ENCODE data around the gene OTOF. TPM values are rescaled to one million over a fixed set of nuclear protein-coding genes. Genes with fewer than 3 reads are reported as not detected.

Gene OTOF
- total and polyA plus RNA-seq, 2 of the 13 experiments (the other 11 are each of a cell fraction or from before 2014, with no cell fraction given): 0.04 TPM; not detected in 1

- FAIRE-seq: no peak
- no peaks in the 10 kb centered on the region for H3K4me1 ChIP-seq (ENCODE audit: insufficient read depth, low read length)
- no peaks in the 10 kb centered on the region for H3K36me3 ChIP-seq (replicated peaks in 1 of 2; ENCODE audit: control insufficient read depth in 1 of 2, insufficient read depth in 2 of 2, low read length in 2 of 2)
- no peaks in the 10 kb centered on the region for H4K20me1 ChIP-seq (ENCODE audit: insufficient read depth, low read length)
- no TSS peak for BruUV-seq (replicated peaks)
- in situ Hi-C loops (cut with HindIII; ENCODE audit: extremely low pct_ligation_motif_present, low pct_unique_long_range_greater_than_20kb) (loop anchor here (5.0 kb wide), 1 partner anchor 56 kb away; no protein-coding TSS in a partner anchor), intact Hi-C loops (cut with micrococcal nuclease; ENCODE audit: unreplicated experiment) (loop anchor here (1.0 kb wide), 1 partner anchor 57 kb away; no protein-coding TSS in a partner anchor)
- peak; percentile 18 for DNase-seq (ENCODE audit: low spot score)
- ChIA-PET POLR2A (no interaction called here), CTCF (ENCODE audit: low intra/inter-chr PET ratio, low total read pairs) (interaction anchor here (1.4 kb wide), 1 partner anchor 57 kb away, joined by 12 read pairs; no protein-coding TSS in a partner anchor)
- peaks cover 6 to 72% of the 10 kb centered on the region in 2 experiments; a peak in 3 of 5 replicates for H3K27me3 ChIP-seq (ENCODE audit: control insufficient read depth in 1 of 2, insufficient read depth in 2 of 2, low read length in 2 of 2)
- H3K9me3 ChIP-seq (ENCODE audit: low read length): no peaks in the 10 kb centered on the region
- no peak overlapping the region for H3K27ac ChIP-seq (ENCODE audit: extremely low read length, insufficient read depth, low read length)
- 19% methylated on average over 12 of the region's 12 CpGs for WGBS (ENCODE audit: low lambda C conversion rate)
- H3K79me2 ChIP-seq (ENCODE audit: insufficient read depth, low read length): no peaks in the 10 kb centered on the region
- no peak overlapping the region for H3K4me3 ChIP-seq (replicated peaks in 1 of 3; ENCODE audit: insufficient read depth in 1 of 3, low read depth in 2 of 3, low read length in 3 of 3)
- H3K4me2 ChIP-seq (ENCODE audit: low read depth, low read length): no peak overlapping the region
- no peak overlapping the region for H2AFZ ChIP-seq (ENCODE audit: low read length)
- H3K9ac ChIP-seq (ENCODE audit: insufficient read depth, low read depth, low read length): no peak overlapping the region
- peak; percentile 67 for ATAC-seq
- no peak for TF ChIP-seq HOXA7 (CRISPR knock-in tag; IDR thresholded peaks at IDR 0.05)
- peak; percentile 45 for TF ChIP-seq CTCF (CRISPR knock-in tag; IDR thresholded peaks at IDR 0.05)
- no peak for TF ChIP-seq MXD4 (CRISPR knock-in tag; IDR thresholded peaks at IDR 0.05)
- no peak for TF ChIP-seq CREM (IDR thresholded peaks at IDR 0.05)
- TF ChIP-seq CREM (CRISPR knock-in tag; IDR thresholded peaks at IDR 0.05): no peak
- peak; percentile 49 for TF ChIP-seq STAG1 (CRISPR knock-in tag; IDR thresholded peaks at IDR 0.05)
- no peak for TF ChIP-seq PHB2 (IDR thresholded peaks at IDR 0.05; ENCODE audit: partially characterized antibody)
- no peak for TF ChIP-seq ZBTB8A (CRISPR knock-in tag; IDR thresholded peaks at IDR 0.05; ENCODE audit: borderline replicate concordance, low read depth)
- no peak for TF ChIP-seq GLMP (CRISPR knock-in tag; IDR thresholded peaks at IDR 0.05; ENCODE audit: borderline replicate concordance)
- peak; percentile 44; the same call in 1 of the 2 replicates for TF ChIP-seq SMC3 (IDR thresholded peaks at IDR 0.05; ENCODE audit: low read length)
- no peak for TF ChIP-seq HNF1A (IDR thresholded peaks at IDR 0.05; ENCODE audit: low read depth)
- TF ChIP-seq HNF1A (CRISPR knock-in tag; IDR thresholded peaks at IDR 0.05; ENCODE audit: borderline replicate concordance): no peak
These were observed 43.4 kb upstream of the OTOF start for GRCh38 chr2:26521054-26521912.

Data from HepG2 (cell line).